GM19452 (cell line): ENCODE measurements around the gene TRIM50.
"Not testable (repeated sequence)": the region's sequence is repeated elsewhere in the genome, so short reads cannot be mapped to it uniquely, and the experiment has no call there.

Experiments used
- ATAC-seq: cut with Tn5 transposase; IDR thresholded peaks from one replicate; pipeline ENCODE4 v1.9.1; 2021; ENCODE audit not compliant: unreplicated experiment

Gene TRIM50

DNA sequence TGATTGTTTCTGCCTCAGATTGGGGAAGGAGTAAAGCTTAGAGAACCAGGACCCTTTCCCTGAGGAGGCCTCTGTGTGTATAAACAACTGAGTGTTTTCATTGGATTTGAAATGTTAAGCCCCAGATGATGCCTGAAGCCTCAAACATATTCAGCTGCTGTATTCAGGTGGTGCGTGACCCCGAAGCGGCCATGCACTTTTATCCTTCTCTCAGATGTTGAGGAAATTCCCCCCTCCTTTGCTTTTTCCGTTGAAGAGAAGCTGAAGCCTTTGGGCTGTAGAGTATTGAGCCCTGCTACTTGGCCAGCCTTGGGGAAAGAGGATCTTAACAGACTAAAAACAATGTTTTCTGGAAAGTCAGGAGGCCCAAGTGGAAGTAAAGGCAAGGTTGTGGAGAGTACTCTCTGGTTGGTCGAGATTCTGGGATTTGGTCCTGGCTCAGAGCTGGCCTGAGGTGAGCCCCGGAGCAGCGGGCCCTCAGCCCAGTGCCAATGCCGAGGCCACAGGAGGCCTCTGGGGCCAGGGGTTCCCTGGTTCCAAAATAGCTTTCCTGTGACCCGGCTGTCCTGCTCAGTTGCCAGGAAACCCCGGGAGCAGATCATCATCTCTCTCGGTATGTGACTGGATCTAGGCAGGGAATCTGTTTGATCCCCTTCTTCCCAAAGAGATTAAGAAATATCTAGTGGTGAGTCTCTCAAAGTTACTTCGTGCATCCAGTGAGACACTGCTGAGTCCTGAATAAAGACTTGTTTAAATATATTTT is 22.6 kb upstream of the TRIM50 start:
- no peak for ATAC-seq

DNA sequence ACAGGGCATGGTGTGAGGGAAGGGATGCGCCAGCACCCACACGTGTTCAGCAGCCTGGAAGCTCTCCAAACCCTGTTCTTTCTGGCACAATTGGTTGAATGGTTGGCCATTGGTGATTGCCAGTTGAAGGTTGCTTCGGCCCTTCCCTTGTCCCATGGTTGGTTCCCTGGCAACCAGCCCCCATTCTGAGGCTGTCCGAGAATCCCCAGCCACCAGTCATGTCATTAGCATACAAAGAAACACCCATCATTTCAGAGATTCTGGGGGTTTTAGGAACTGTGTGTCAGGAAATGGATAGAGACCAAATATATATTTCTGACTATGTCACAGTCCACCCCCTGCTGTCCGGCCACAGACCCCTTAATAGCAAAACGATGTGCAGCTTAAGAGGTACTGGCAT is 21.9 kb upstream of the TRIM50 start:
- no peak for ATAC-seq

DNA sequence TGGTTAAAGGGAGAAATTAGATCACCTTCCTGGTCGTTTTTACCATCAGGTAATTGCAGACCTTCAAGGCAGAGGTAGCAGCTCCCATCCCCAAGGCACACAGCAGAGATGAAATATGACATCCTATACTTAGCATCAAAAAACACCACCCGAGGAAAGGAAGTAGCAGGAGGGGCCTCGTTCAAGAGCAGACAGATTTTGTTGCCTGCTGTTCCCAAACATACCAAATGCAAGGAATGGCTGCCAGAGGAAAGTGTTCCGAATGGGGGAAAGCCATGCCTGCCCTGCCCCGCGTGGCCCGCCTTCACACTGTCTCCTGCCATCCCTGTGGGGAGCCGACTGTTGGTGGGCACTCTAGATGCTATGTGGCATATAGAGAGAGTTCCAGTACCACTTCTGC is 18.1 kb upstream of the TRIM50 start:
- no peak for ATAC-seq

DNA sequence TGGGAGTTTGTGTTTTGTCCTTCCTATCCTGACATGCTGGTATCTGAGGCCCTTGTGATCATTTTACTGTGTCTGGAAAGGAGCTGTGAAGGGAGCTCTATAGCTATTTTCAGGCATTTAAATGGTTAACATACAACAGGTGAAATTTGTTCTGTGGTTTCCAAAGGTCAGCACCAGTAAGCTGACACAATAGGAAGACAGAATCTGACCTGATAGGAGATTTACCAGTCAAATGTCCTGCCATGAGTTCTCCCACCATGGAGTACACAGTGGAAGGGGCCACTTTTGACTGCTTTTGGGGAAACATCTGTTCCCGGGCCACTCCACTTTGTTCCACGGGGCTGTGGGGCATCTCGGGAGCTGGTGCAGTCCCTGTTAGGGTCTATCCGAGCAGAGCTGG is 17.7 kb upstream of the TRIM50 start:
- no peak for ATAC-seq

DNA sequence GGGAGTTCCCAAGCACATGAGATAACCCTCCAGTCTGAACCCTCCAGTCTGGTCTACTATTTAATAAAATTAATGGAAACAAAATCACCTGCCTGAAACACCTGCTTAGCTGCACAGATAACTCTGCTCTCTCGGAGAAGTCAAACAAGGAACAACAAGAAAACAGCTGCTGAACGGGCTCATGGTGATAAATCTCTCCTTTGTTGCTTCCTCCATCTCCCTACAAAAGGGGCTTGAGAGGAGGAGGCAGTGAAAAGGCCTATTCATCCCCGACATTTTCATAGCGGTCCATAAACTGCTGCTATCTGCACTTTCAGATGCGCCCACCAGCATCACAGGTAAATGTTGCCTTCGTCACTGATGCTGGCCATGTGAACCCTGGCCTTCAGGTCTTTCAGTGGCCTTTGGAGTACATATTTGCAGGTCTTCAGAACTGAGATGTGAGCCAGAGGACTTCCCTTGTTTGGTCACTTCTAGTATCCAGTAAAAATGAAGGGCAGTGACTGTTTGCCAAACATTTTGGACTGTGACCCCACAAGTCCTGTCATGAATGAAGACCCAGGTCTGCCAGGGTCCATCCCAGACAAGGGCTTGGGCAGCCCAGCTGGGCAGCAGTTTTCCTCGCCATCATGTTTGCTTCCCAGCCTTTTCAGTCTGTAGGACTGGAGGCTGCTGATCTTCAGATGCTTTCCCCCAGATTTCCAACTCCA is 15.9 kb upstream of the TRIM50 start:
- ATAC-seq = no peak

DNA sequence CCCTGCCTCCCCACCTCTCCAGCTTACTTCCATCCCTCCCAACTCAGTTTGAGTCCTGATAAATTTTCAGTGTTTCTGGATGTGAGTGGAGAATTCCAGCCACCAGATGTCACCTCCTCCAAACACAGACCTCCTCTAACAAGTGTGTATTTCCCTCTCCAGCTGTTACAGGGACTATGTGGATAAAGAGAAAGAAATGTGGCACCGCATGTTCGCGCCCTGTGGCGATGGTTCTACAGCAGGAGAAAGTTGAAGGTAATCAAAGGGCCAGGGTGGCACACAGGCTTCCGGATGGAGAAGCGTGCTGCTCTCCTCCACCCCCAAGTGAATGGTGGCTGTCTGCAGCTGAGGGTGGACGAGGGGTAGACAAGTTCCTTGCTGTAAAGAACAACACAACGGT is 14.8 kb upstream of the TRIM50 start:
- no peak for ATAC-seq

DNA sequence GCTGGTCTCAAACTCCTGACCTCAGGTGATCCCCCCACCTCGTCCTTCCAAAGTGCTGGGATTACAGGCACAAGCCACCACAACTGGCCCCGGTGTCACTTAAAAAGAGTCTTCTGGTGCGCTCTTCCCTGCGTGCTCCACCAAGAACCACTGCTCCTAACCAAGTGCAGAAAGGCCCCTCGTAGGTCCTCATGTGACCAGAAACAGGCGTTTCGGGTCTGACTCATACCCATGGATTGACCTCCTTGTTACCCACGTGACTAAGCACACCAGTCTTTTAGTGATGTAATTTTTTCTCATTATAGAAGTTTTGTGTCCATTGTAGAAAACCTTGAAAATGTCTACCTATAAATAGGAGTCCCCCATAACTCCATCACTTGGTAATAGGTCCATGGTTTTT is 14.0 kb upstream of the TRIM50 start:
- ATAC-seq = no peak

DNA sequence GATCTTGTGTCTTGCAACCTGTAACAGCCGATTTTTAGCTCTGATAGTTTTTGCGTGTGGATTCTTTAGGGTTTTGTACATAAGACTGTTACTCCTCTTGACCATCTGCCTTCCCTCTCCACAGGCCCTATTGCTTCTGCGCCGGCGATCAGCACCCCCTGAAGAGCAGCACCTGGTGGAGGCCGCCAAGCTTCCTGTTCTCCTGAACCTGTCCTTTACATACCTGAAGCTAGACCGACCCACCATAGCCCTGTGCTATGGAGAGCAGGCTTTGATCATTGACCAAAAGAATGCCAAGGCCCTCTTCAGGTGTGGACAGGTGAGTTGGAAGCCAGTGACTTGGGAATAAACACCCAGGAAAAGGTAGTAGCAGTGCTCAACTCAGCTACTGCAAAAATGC is 12.6 kb upstream of the TRIM50 start:
- no peak for ATAC-seq

DNA sequence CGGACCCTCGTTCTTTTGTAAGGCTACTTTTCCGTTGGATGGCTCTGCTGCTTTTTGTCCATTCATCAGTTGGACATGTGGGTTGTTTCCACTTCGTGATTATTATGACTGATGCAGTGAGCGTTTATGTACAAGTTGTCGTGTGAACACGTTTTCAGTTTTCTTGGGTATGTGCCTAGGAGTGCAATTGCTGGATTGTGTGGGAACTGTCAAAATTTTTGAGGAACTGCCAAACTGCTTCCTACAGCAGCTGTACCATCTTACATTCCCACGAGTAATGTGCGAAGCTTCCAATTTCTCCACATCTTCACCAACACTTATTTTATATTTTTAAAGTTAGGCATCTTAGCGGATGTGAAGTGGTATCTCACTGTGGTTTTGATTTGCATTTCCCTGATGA is 10.4 kb upstream of the TRIM50 start:
- ATAC-seq = no peak

DNA sequence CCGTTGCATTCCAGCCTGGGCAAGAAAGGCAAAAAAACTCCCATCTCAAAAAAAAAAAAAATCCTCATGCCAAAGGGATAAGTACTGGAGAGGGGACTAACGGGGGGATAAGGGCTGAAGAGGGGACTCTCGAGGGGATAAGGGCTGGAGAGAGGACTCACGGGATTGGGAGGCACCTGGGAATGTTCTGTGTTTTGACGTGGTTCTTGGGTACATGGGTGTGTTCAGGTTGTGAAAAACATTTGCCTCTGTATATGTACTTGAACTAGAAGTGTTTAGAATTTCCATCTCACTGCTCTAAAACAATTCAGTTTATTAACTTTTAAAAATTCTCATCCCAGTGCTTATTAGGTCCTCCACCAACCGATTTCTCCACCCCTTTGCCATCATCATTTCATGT is 4.6 kb upstream of the TRIM50 start:
- ATAC-seq = no peak

DNA sequence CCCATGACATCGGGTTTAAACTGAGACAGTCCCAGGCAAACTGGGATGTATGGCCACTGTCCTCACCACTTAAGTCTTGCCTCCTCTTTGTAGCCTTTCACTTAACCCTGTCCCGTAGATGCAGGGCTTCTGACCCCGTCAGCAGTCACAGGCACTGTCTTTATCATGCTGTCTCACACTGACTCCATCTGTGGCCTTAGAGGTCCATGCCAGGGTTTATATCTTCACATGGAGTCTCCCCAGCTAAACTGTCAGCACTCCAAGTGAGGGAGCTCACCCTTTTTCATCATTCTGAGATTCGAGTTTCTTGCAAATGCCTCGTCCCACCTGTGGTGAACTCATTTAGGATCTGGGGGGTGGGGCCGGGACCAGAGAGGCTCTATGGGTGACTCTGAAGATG is 2.9 kb upstream of the TRIM50 start:
- ATAC-seq = no peak

DNA sequence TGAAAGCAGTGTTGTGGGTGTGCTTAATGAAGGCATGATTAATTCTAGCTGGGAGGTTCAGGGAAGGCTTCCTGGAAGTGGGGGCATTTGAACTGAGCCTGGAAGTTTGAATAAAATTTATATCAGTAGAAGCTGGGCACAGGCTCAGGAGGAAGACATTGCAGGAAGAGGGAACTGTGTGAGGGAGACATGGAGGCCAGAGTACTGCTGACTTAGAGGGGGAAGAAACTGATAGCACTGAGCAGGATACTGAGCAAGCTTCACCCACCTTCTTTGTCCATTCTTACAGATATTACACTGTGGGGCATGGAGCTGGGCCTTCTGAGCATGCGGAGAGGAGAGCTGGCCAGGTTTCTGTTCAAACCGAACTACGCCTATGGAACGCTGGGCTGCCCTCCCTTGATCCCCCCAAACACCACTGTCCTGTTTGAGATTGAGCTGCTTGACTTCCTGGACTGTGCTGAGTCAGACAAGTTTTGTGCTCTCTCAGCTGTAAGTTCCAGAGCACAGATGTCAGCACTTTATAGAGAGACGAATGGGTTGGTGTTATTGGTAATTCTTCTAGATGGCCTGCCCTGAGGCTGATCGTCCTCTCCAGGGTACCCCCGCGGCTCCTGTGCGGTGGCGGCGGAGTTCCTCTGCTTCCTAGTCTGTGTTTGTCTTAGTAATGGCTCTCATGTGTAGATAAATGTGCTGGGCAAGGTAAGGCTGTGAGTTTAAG is 2.1 kb upstream of the TRIM50 start:
- ATAC-seq = no peak

DNA sequence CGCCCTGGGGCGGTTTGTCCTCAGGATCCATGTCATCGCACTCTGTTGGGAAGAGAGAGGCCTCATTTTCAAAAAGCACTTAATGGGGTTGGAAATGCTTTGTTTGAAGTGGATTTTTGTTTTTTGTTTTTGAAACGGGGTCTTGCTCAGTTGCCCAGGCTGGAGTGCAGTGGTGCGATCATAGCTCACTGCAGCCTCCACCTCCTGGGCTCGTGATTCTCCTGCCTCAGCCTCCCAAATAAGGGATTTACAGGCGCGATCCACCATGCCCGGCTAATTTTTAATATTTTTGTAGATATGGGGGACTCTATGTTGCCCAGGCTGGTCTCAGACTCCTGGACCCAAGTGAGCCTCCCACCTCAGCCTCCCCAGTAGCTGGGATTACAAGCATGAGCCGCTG is 814 bp upstream of the TRIM50 start:
- ATAC-seq = no peak

DNA sequence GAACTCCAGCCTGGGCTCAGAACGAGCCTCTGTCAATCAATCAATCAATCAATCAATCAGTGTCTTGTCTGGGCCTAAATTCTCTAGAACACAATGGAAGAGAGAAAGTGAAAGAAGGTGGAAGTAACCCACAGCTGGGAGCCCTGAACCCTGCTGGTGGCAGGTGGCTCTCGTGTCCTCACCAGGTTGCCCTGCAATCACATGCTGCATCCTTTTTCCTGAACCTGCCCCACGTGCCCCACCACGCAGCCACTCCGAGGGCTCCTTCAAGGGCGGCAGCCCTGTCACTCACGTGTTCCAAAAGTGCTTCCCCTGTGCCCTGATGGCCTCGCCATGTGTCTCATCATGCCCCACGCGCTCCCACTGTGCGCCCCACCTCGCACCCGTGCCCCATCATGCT is 433 bp downstream of the TRIM50 start:
- not testable (repeated sequence) for ATAC-seq

DNA sequence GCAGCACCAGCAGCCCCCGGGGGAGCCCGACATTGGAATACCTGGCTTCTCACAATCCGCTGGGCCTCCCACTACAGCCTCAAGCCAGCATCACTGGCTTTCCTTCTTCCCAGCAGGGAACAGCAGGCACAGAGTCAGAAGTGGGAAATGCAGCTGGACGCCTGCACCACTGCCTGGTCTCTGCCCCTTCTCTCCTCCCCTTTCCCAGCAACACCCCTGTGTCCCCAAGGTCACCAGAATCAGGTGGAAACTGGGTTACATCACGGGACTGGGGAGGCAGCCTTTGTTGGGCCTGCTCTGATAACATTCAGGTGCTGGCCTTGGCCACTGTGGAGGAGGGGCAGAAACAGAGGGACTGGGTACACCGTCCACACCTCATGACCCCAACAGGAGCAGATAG is 2.5 kb downstream of the TRIM50 start:
- ATAC-seq = not testable (repeated sequence)

DNA sequence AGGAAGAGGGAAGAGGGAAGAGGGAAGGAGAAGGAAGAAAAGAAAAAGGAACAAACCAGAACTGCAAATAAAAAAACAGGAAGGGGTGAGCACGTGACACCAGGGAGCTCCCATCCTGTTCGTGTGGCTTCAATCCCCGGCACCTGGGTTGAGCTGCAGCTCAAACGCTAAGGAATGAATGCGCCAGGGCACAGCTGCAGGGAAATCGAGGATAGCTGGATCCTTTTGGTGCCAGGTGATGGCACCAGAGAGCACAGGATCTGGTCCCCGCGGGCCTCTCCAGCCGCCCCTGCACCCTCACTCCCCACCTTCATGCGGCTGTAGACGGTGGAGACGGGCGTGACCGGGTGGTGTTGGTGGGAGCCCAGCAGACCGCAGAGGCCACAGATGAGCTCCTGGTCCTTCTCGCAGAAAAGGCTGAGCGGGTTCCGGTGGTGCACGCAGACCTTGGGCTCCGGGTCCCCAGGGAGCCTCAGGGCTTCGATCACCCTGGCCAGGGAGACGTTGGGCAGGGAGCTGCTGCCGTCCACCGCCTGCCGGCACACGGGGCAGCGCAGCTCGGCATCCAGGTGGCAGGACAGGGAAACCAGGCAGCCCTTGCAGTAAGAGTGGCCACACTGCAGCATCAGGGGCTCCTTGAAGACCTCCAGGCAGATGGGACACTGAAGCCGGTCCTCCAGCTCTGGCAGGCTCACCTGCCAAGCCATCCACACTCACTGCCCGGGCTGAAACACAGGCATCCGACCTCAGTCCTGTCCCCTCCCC is 3.6 kb downstream of the TRIM50 start:
- not testable (repeated sequence) for ATAC-seq

DNA sequence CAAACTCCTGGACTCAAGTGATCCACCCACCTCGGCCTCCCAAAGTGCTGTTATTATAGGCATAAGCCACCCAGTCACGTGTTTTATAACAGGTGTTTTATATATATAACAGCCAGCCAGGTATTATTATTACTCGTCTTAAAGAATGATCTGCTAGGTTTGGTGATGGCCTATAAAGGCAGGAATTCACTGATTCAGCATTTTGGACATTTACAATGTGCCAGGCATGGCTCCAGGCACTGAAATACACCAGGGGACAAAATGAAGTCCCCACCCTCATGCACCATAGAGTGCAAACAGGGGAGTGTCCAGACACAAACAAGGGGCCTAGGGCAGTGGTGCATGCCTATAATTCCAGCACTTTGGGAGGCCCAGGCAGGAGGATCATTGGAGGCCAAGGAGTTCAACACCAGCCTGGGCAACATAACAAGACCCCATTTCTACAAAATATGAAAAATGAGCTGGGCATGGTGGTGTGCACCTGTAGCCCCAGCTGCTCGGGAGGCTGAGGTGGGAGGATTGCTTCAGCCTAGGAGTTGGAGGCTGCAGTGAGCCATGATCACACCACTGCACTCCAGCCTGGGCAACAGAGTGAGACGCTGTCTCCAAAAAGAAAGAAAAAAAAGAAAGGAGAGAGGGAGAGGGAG is 4.3 kb downstream of the TRIM50 start:
- not testable (repeated sequence) for ATAC-seq

DNA sequence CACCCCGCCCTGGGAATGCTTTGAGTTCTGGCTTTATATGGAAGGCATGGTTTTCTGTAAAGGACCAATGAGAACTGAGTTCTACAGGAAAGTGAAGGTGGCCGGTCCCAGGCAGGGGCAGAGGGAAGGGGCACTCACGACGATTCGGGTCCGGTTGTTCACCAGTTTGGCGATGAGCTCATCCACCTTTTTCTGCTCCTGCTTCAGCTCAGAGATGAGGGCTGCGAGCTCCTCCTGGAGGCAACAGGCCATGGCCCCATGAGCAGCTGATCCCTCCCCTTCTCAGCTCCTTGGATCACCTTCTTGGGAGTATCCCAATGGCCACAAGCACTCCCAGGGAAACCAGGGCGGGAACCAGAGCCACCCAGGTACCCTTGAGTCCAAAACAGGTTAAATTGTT is 7.9 kb downstream of the TRIM50 start:
- ATAC-seq = not testable (repeated sequence)

DNA sequence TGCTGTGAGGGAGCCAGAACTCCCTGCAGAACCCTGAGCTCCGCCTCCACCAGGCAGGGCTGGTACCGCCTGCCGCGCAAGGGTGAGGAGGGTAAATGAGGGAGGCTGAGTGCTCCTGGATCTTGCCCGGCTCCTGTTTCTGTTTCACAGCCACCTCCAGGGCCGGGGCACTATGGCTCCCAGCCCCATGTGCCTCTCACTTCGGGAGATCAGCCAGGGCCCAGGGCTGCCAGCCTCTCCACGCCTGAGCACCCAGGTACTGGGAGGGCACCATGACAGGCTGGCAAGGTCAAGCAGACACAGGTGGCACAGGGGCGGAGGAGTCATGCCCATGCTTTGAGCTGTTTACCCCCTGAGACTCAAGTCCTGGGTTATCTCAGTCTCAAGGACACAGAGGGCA is 8.3 kb downstream of the TRIM50 start:
- not testable (repeated sequence) for ATAC-seq

DNA sequence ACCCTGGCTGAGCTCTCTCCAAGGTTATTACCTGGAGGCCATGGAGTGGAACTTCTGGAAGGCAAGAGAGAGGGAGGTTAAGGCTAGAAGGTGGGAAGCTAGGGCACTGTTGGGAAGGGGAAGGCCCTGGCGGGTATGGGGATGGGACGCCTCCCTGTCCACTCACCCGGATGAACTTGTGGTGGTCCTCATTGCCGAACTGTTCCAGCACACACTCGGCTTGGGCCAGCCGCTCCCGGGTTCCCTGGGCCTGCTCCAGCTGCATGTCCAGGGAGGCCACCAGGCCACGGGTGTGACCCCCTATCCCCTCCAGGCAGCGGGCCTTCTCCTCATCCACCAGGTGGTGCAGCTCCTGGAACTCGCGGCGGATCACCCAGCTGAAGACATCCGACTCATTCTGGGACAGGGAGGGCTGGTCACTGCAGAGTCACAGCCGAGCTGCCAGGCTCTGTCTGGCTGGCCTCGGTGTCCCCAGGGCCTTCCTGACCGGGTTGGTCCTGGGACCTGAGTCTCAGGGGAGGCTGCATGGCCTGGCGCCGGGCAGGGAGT is 9.2 kb downstream of the TRIM50 start:
- not testable (repeated sequence) for ATAC-seq
